ENCODE measurements around the gene ACAP3.
A peak's percentile ranks its signal among the peaks of the same experiment; 100 is the strongest.

Gene ACAP3

DNA sequence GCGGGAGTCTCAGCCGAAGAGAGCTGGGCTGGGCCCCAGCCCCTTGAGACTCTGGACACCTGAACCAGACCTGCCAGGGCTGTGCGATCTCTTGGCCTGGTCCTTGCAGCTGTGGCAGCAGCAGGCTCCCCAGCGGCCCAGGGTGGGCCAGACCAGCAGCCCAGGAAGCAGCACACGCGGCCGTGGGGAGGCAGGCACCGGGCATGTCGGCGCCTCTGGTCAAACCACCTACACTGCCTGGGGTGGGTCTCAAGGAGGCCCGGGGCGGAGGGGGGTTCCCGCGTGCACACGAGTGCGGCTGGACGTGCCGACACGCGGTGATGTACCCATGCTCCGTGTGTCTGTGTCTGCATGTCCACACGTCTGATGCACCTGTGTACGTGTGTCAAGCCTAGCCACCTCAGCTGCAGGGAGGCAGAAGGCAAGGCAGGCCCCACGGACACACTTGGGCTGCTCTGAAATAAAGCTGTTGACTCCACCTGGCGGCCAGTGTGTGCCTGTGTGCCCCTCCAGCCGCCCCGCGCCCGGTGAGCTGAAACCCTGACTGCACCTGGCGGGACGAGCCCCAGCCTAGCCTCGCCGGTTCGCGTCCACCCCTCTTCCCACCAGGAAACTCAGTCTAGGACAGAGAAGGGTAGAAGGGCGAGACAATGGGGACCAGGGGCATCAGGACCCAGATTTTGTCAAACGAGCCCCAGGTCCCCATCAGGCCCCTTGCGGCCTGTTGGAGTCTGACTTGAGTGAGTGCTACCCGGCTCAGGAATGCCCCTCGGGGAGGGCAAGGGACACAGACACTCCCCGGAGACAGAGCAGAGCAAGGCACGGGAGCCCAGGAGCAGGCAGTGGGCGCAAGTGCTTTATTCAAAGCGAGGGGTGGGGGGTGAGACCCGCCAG, 15.9 kb downstream of the ACAP3 start:
- TF ChIP-seq CTCF (IDR thresholded peaks at IDR 0.05): peak; percentile 70

- TF ChIP-seq CTCF (IDR thresholded peaks at IDR 0.05): no peak
Measured at GRCh38 chr1:1291023-1291528, 16.7 kb downstream of the ACAP3 start.

GRCh38 chr1:1290238-1290731, 17.4 kb downstream of the ACAP3 start:
- TF ChIP-seq CTCF (IDR thresholded peaks at IDR 0.05): peak; percentile 76

- TF ChIP-seq CTCF (IDR thresholded peaks at IDR 0.05): no peak
Measured at GRCh38 chr1:1287288-1288110, 20.2 kb downstream of the ACAP3 start.

DNA sequence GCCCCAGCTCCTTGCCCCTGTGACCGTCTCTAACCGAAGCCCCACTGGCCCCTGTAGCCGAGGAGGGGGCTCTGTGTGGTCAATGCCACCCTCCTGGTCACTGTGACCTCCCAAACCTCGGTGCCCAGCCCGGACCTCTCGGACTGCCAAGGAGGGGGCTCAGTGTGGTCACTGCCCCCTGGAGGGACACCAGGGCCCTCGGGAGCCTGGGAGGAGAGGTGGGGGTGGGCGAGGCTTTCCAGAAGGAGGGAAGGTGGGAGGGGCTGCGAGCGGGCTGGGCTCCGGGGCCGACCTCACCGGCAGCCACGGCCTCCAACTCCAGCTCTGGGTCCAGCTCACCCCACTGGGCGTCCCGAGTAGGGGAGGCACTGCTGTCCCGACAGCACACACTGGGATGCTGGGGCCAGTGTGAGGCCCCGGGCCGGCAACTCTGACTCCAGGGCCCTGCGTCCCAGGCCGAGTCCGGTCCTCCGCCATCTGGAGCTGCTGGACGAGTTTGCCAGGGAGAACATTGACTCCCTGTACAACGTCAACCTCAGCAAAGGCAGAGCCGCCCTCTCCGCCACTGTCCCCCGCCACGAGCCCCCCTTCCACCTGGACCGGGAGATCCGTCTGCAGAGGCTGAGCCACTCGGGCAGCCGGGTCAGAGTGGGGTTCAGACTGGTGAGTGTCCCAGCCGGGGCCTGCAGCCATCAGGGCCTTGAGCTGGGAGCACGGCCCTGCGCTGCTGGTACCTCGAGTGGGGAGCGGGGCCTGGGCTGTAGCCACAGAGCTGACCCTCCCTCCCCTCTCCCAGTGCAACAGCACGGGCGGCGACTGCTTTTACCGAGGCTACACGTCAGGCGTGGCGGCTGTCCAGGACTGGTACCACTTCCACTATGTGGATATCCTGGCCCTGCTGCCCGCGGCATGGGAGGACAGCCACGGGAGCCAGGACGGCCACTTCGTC, 21.1 kb downstream of the ACAP3 start:
- no peak for TF ChIP-seq CTCF (IDR thresholded peaks at IDR 0.05)

GRCh38 chr1:1285611-1286311, 22.0 kb downstream of the ACAP3 start:
- TF ChIP-seq CTCF (IDR thresholded peaks at IDR 0.05): no peak

Data from LNCAP (cell line).